ENCODE measurements around the gene CDRT4. TPM values are rescaled to one million over a fixed set of nuclear protein-coding genes. Genes with fewer than 3 reads are reported as not detected.

The CDRT4 gene
- polyA plus RNA-seq, 1 experiment = 5.9 TPM

DNA sequence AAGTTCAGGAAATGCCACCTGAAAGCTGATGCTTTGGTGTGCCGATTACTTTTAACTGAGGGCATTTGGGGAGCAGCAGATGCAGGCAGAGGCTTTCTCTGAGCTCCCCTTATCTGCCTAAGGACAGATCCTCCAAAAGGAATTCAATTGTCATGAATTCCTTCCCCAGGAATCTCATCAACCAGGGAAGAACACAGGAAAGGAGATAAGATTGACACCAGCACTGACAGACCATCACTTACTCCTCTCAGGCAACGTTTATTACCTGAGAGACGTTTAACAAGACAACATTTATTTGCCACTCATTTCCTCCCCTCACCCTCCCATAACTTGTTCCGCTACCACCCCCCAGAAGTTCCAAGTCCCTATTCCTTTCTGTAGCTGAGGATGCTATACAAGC is 17.6 kb upstream of the CDRT4 start:
- Histone ChIP-seq H3K36me3 (ENCODE audit: control insufficient read depth, insufficient read depth, low read length) (no peaks in the 10 kb centered on the region), H3K27me3 (ENCODE audit: control insufficient read depth, insufficient read depth, low read length) (no peaks in the 10 kb centered on the region), H3K4me3 (ENCODE audit: low read depth, low read length) (no peak overlapping the region)
- ChIA-PET POLR2A (no interaction called here), CTCF (no interaction called here)
- no peak for DNase-seq (ENCODE audit: low read depth)
- TF ChIP-seq, protein P1, sequence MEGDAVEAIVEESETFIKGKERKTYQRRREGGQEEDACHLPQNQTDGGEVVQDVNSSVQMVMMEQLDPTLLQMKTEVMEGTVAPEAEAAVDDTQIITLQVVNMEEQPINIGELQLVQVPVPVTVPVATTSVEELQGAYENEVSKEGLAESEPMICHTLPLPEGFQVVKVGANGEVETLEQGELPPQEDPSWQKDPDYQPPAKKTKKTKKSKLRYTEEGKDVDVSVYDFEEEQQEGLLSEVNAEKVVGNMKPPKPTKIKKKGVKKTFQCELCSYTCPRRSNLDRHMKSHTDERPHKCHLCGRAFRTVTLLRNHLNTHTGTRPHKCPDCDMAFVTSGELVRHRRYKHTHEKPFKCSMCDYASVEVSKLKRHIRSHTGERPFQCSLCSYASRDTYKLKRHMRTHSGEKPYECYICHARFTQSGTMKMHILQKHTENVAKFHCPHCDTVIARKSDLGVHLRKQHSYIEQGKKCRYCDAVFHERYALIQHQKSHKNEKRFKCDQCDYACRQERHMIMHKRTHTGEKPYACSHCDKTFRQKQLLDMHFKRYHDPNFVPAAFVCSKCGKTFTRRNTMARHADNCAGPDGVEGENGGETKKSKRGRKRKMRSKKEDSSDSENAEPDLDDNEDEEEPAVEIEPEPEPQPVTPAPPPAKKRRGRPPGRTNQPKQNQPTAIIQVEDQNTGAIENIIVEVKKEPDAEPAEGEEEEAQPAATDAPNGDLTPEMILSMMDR (IDR thresholded peaks at IDR 0.05; ENCODE audit: insufficient read depth, low read depth, low read length) = no peak

DNA sequence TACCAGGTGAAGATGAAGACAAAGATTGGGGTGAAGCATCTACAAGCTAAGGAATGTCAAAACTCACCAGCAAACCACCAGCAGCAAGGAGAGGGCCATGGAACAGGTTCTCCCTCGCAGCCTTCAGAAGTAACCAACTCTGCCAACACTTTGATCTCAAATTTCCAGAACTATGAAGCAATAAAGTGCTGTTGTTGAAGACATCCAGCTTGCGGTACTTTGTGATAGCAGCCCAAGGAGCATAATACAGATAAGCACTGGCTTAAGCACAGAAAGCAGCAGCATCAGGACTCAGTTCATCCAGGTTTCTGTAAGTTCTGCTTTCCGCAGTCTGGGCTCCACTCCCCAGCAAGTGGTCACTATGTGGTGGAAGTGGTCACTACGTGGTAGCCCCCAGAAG is 16.0 kb upstream of the CDRT4 start:
- H3K36me3 ChIP-seq (ENCODE audit: control insufficient read depth, insufficient read depth, low read length) = no peaks in the 10 kb centered on the region
- TF ChIP-seq, protein P1 (IDR thresholded peaks at IDR 0.05; ENCODE audit: insufficient read depth, low read depth, low read length) = no peak
- CTCF ChIA-PET = no interaction called here
- POLR2A ChIA-PET = no interaction called here
- H3K4me3 ChIP-seq (ENCODE audit: low read depth, low read length) = no peak overlapping the region
- DNase-seq (ENCODE audit: low read depth) = no peak
- no peaks in the 10 kb centered on the region for H3K27me3 ChIP-seq (ENCODE audit: control insufficient read depth, insufficient read depth, low read length)

DNA sequence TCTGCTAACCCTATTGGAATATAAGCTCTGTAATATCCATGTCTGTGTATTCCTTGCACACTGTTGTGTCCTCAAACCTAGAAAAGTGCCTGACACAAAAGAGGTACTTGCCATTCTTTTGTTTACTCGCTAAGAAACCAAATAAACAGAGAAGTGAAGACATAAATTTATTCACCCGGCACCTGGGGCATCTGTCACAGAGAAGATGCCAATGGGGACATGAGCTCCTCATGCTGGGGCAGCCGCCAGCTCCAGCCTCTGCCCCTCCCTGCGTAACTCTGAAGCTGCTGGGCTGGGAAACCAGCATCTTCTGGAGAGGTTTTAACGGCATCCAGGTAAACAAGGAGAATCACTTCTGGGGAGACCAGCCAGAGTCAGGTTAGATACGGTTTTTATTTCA is 15.1 kb upstream of the CDRT4 start:
- Histone ChIP-seq H3K4me3 (ENCODE audit: low read depth, low read length) (no peak overlapping the region), H3K27me3 (ENCODE audit: control insufficient read depth, insufficient read depth, low read length) (no peaks in the 10 kb centered on the region), H3K36me3 (ENCODE audit: control insufficient read depth, insufficient read depth, low read length) (no peaks in the 10 kb centered on the region)
- TF ChIP-seq, protein P1 (IDR thresholded peaks at IDR 0.05; ENCODE audit: insufficient read depth, low read depth, low read length) = no peak
- DNase-seq (ENCODE audit: low read depth) = no peak
- CTCF ChIA-PET = no interaction called here
- POLR2A ChIA-PET = no interaction called here

DNA sequence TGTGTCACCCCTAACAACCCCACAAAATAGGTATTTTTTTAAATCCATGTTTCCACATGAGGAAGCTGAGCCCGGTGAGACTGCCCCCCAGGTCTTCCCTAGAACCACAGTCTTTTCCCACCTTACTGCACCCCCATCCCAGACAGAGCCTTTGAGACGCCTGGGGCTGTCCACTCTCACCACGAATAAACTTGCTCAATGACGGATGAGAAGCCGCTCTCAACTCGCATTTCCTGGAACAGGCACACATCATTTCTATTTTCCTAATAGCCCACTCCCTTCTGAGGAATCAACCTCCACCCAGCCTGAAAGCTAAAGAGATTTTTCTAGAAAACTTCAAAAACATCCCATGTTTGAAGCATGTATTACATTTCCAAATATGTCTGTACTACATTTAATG is 14.1 kb upstream of the CDRT4 start:
- Histone ChIP-seq H3K4me3 (ENCODE audit: low read depth, low read length) (no peak overlapping the region), H3K27me3 (ENCODE audit: control insufficient read depth, insufficient read depth, low read length) (no peaks in the 10 kb centered on the region), H3K36me3 (ENCODE audit: control insufficient read depth, insufficient read depth, low read length) (no peaks in the 10 kb centered on the region)
- ChIA-PET CTCF (no interaction called here), POLR2A (no interaction called here)
- TF ChIP-seq, protein P1 (IDR thresholded peaks at IDR 0.05; ENCODE audit: insufficient read depth, low read depth, low read length) = no peak
- DNase-seq (ENCODE audit: low read depth) = no peak

DNA sequence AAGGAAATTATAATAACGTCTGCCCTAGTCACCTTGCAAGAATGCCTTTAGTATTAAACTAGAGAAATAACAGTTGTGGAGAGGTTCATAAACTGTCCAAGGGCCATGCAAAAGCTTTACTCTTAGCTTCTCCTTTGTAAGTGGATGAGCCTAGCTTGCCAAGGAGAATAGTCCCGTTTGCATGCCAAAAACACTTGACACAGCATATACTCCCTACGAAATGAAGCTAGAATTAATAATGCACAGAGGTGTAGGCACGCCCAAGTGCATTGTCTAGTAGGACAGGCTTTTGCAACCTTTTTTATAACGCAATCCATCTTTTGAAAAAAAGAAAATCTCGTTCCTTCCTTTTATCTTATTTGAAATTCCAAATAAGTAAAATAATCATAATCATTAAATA is 12.8 kb upstream of the CDRT4 start:
- Histone ChIP-seq H3K27me3 (ENCODE audit: control insufficient read depth, insufficient read depth, low read length) (no peaks in the 10 kb centered on the region), H3K4me3 (ENCODE audit: low read depth, low read length) (no peak overlapping the region), H3K36me3 (ENCODE audit: control insufficient read depth, insufficient read depth, low read length) (no peaks in the 10 kb centered on the region)
- CTCF ChIA-PET = interaction anchor here (1.1 kb wide), 1 partner anchor 23 kb away, joined by 4 read pairs; no protein-coding TSS in a partner anchor
- POLR2A ChIA-PET = no interaction called here
- no peak for DNase-seq (ENCODE audit: low read depth)
- TF ChIP-seq, protein P1 (IDR thresholded peaks at IDR 0.05; ENCODE audit: insufficient read depth, low read depth, low read length) = no peak
